SU-DHL-6 (cell line): ENCODE results near the gene P3H4.

Experiments used
- H2AFZ ChIP-seq: fragments of 200-600 bp; sonication (generic); 2 replicates; pipeline ENCODE4 v1.6.1; 2014; ENCODE audit warnings: low read depth, mild to moderate bottlenecking, moderate library complexity, mixed read lengths, antibody characterized with exemption, low read length; ENCODE audit not compliant: severe bottlenecking
- H3F3A ChIP-seq: fragments of 200-600 bp; shearing (Covaris generic); 2 replicates; pipeline ENCODE4 v1.6.0; 2016; ENCODE audit warnings: antibody characterized with exemption, mild to moderate bottlenecking; ENCODE audit not compliant: insufficient read depth
- H3K27ac ChIP-seq: fragments of 200-600 bp; sonication (generic); 2 replicates; pipeline ENCODE4 v1.5.1; 2016; ENCODE audit warnings: low read depth, mild to moderate bottlenecking, low read length, moderate library complexity, mixed read lengths
- H3K27me3 ChIP-seq: fragments of 200-600 bp; sonication (generic), shearing (Covaris generic); 2 replicates; pipeline ENCODE4 v1.6.0; 2014; ENCODE audit warnings: mild to moderate bottlenecking, low read length
- H3K36me3 ChIP-seq: fragments of 200-600 bp; sonication (generic); 2 replicates; pipeline ENCODE4 v1.6.1; 2014; ENCODE audit warnings: mild to moderate bottlenecking, low read length, mixed read lengths
- H3K4me2 ChIP-seq: fragments of 300-600, 200-600 bp; shearing (Covaris generic), sonication (generic); 2 replicates; pipeline ENCODE4 v1.6.0; 2014; ENCODE audit warnings: low read length, low read depth, mild to moderate bottlenecking; ENCODE audit not compliant: poor library complexity, severe bottlenecking
- H3K4me3 ChIP-seq: fragments of 200-600 bp; sonication (generic); 2 replicates; pipeline ENCODE4 v1.5.1; 2014; ENCODE audit warnings: antibody characterized with exemption, low read length, mild to moderate bottlenecking, mixed read lengths; ENCODE audit not compliant: insufficient read depth, poor library complexity, severe bottlenecking
- H3K79me2 ChIP-seq: fragments of 200-600 bp; sonication (generic); 2 replicates; pipeline ENCODE4 v1.6.1; 2014; ENCODE audit warnings: mild to moderate bottlenecking, low read length, moderate library complexity; ENCODE audit not compliant: insufficient read depth
- H3K9ac ChIP-seq: fragments of 200-600 bp; sonication (generic); 2 replicates; pipeline ENCODE4 v1.7.0; 2014; ENCODE audit warnings: mild to moderate bottlenecking, low read length
- H3K9me2 ChIP-seq: fragments of 200-600 bp; sonication (generic); replicated peaks from 2 replicates; pipeline ENCODE4 v1.6.1; 2014; ENCODE audit warnings: low read length; ENCODE audit not compliant: insufficient read depth
- H3K9me3 ChIP-seq: fragments of 200-600 bp; sonication (generic); 2 replicates; pipeline ENCODE4 v1.6.1; 2014; ENCODE audit warnings: low read length, mixed read lengths; ENCODE audit not compliant: insufficient read depth
- H4K20me1 ChIP-seq: fragments of 200-600 bp; sonication (generic); 2 replicates; pipeline ENCODE4 v1.6.1; 2014; ENCODE audit warnings: low read depth, mild to moderate bottlenecking, antibody characterized with exemption, low read length, moderate library complexity, mixed read lengths
- EZH2phosphoT487 ChIP-seq: fragments of 200-600 bp; sonication (generic), shearing (Covaris generic); conservative IDR thresholded peaks from 2 replicates; pipeline ENCODE4 v1.6.1; 2018; ENCODE audit warnings: mild to moderate bottlenecking, antibody characterized with exemption, low read length, moderate library complexity, mixed read lengths
- TF ChIP-seq, protein P1 (sequence below): fragments of 200-600 bp; sonication (generic); IDR thresholded peaks from one replicate; pipeline ENCODE4 v1.5.1; 2017; ENCODE audit warnings: antibody characterized with exemption, mild to moderate bottlenecking, low read length, moderate library complexity; ENCODE audit not compliant: insufficient read depth, poor library complexity, severe bottlenecking

Gene P3H4

GRCh38 chr17:41773190-41773588, 38.6 kb downstream of the P3H4 start:
- Histone ChIP-seq H3K79me2 (no peaks in the 10 kb centered on the region), H3K4me3 (no peak overlapping the region), H4K20me1 (no peaks in the 10 kb centered on the region), H3F3A (no peaks in the 10 kb centered on the region), H2AFZ (no peak overlapping the region), H3K9me2 (no peaks in the 10 kb centered on the region), H3K4me2 (no peak overlapping the region), H3K9me3 (no peaks in the 10 kb centered on the region), H3K9ac (no peak overlapping the region), H3K27me3 (no peaks in the 10 kb centered on the region), H3K27ac (no peak overlapping the region), H3K36me3 (no peaks in the 10 kb centered on the region)
- no peak for TF ChIP-seq EZH2phosphoT487
- TF ChIP-seq, protein P1, sequence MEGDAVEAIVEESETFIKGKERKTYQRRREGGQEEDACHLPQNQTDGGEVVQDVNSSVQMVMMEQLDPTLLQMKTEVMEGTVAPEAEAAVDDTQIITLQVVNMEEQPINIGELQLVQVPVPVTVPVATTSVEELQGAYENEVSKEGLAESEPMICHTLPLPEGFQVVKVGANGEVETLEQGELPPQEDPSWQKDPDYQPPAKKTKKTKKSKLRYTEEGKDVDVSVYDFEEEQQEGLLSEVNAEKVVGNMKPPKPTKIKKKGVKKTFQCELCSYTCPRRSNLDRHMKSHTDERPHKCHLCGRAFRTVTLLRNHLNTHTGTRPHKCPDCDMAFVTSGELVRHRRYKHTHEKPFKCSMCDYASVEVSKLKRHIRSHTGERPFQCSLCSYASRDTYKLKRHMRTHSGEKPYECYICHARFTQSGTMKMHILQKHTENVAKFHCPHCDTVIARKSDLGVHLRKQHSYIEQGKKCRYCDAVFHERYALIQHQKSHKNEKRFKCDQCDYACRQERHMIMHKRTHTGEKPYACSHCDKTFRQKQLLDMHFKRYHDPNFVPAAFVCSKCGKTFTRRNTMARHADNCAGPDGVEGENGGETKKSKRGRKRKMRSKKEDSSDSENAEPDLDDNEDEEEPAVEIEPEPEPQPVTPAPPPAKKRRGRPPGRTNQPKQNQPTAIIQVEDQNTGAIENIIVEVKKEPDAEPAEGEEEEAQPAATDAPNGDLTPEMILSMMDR = no peak

DNA sequence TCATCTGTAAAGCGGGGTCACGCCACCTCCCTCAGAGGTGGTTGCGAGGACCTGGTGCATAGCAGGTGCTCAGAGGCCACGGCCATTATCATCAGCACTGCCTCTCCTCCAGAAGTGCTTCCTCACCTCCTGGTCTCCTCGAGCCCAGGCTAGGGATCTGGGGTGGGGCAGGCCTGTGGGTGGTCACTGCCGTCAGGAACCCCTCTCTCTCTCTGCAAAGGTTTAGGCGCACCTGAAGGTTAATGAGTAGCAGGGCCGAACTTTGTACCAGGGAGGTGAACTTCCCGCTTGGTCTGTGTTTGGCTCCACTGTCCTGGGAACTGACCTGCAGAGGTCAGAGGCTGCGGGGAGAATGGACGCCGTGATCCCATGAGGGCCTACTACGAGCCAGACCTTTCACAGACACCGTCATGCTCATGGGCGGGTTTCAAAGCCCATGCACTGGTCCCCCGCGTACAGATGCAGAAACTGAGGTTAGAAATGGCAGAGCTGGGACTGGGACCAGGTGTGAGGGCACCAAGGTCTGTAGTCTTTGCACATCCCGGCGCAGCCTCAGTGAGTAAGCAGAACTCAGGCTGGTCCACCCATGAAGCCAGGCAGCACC, 39.1 kb downstream of the P3H4 start:
- Histone ChIP-seq H2AFZ (no peak overlapping the region), H3K4me2 (no peak overlapping the region), H3K4me3 (no peak overlapping the region), H3K27me3 (no peaks in the 10 kb centered on the region), H3F3A (no peaks in the 10 kb centered on the region), H4K20me1 (no peaks in the 10 kb centered on the region), H3K79me2 (no peaks in the 10 kb centered on the region), H3K36me3 (no peaks in the 10 kb centered on the region), H3K9me3 (no peaks in the 10 kb centered on the region), H3K9me2 (no peaks in the 10 kb centered on the region), H3K27ac (no peak overlapping the region), H3K9ac (no peak overlapping the region)
- TF ChIP-seq EZH2phosphoT487 = no peak
- TF ChIP-seq, protein P1 = no peak

DNA sequence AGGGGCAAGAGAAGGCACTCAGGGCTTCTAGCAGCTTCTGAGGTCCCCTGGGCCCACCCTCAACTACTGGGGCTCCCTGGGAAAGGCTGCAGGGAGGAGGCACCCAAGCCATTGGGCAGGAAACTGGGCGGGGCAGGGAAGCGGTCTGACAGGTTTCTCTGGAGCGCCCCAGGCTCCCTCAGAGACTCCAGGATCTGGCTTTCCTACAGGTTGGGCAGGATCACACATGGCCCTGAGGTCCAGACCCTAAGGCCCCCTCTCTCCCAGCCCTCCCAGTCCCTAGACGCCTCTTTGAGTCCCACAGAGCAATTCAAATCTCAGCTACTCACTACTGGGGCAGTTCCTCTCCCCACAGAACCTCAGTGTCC, 39.5 kb downstream of the P3H4 start:
- Histone ChIP-seq H4K20me1 (no peaks in the 10 kb centered on the region), H3K9me2 (no peaks in the 10 kb centered on the region), H3F3A (no peaks in the 10 kb centered on the region), H3K27me3 (no peaks in the 10 kb centered on the region), H3K27ac (no peak overlapping the region), H3K36me3 (no peaks in the 10 kb centered on the region), H3K4me2 (no peak overlapping the region), H3K9me3 (no peaks in the 10 kb centered on the region), H3K9ac (no peak overlapping the region), H2AFZ (peak overlapping the region; percentile 50), H3K4me3 (no peak overlapping the region), H3K79me2 (no peaks in the 10 kb centered on the region)
- TF ChIP-seq, protein P1 = no peak
- no peak for TF ChIP-seq EZH2phosphoT487
